Measurements from ENCODE around the gene STARD5. TPM values are rescaled to one million over a fixed set of nuclear protein-coding genes. Genes with fewer than 3 reads are reported as not detected.
A peak's percentile ranks its signal among the peaks of the same experiment; 100 is the strongest.

Gene STARD5
- total RNA-seq, 6 experiments from 2014 or later: 16.4 to 49.9 (median 19.7) TPM

- ATAC-seq: no peak
- no peak overlapping the region for H3K4me3 ChIP-seq
- H3K4me1 ChIP-seq: peaks cover 0 to 23% (median 2%) of the 10 kb centered on the region in 4 donors
- no peaks in the 10 kb centered on the region for H3K27me3 ChIP-seq
- no peak for TF ChIP-seq CTCF (IDR thresholded peaks at IDR 0.05)
- TF ChIP-seq POLR2A (IDR thresholded peaks at IDR 0.05): no peak
- 49% methylated on average over 6 of the region's 7 CpGs for WGBS (ENCODE audit: insufficient coverage, low coverage, low lambda C conversion rate, missing lambda C conversion rate)
- DNase-seq: no peak
- intact Hi-C loops (cut with DNase I): no loop called here
- no peak overlapping the region for H3K27ac ChIP-seq
- peaks cover 0 to 8% (median 0%) of the 10 kb centered on the region in 4 donors for H3K36me3 ChIP-seq
- no peaks in the 10 kb centered on the region for H3K9me3 ChIP-seq
These were observed 2.7 kb upstream of the STARD5 start for GRCh38 chr15:81326466-81327212.

DNA sequence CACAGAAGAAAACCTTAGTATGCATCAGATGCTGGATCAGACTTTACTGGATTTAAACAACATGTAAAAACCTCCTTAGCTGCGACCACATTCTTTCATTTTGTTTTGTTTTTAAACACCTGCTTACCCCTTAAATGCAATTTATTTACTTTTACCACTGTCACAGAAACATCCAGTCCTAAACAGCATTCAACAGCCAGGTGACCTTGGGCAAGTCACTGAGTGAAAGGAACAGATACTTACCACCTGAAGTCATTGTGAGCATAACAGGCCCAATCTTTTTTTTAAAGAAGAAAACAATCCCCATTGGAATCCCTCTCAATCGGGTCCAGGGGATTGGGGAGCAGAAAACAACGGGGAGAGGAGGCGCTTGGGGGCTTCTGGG, 390 bp downstream of the STARD5 start:
- Histone ChIP-seq H3K4me3 (peak overlapping the region; percentile 81 to 91 (median 81)), H3K9me3 (no peaks in the 10 kb centered on the region), H3K27ac (peak overlapping the region; percentile 78 to 80 (median 79)), H3K4me1 (peaks cover 0 to 30% (median 6%) of the 10 kb centered on the region in 4 donors), H3K36me3 (peaks cover 0 to 39% (median 8%) of the 10 kb centered on the region in 4 donors), H3K27me3 (no peaks in the 10 kb centered on the region)
- intact Hi-C loops (cut with DNase I): no loop called here
- WGBS (ENCODE audit: insufficient coverage, low coverage, low lambda C conversion rate, missing lambda C conversion rate): 9% methylated on average over 2 of the region's 4 CpGs
- DNase-seq (no peak), ATAC-seq (no peak)
- TF ChIP-seq POLR2A (IDR thresholded peaks at IDR 0.05) (no peak), CTCF (IDR thresholded peaks at IDR 0.05) (no peak)

- Histone ChIP-seq H3K9me3 (no peaks in the 10 kb centered on the region), H3K27me3 (no peaks in the 10 kb centered on the region), H3K4me1 (peaks cover 0 to 37% (median 9%) of the 10 kb centered on the region in 4 donors), H3K4me3 (peak overlapping the region; percentile 81 to 91 (median 81)), H3K36me3 (peaks cover 0 to 47% (median 12%) of the 10 kb centered on the region in 4 donors), H3K27ac (peak overlapping the region in 1 of 3 donors; percentile 3)
- no peak for DNase-seq
- ATAC-seq: no peak
- WGBS (ENCODE audit: insufficient coverage, low coverage, low lambda C conversion rate, missing lambda C conversion rate): 27% methylated on average over 6 of the region's 6 CpGs
- intact Hi-C loops (cut with DNase I): no loop called here
- TF ChIP-seq POLR2A (IDR thresholded peaks at IDR 0.05) (no peak), CTCF (IDR thresholded peaks at IDR 0.05) (no peak)
These were observed 1.2 kb downstream of the STARD5 start for GRCh38 chr15:81322676-81323253.

GRCh38 chr15:81321667-81322066, 2.3 kb downstream of the STARD5 start:
- TF ChIP-seq CTCF (IDR thresholded peaks at IDR 0.05): no peak
- no peak for TF ChIP-seq POLR2A (IDR thresholded peaks at IDR 0.05)
- H3K36me3 ChIP-seq: peaks cover 0 to 51% (median 16%) of the 10 kb centered on the region in 4 donors
- H3K4me3 ChIP-seq: peak overlapping the region in 2 of 3 donors; percentile 81 to 91
- no peak for ATAC-seq
- 100% methylated on average over 1 of the region's 1 CpG for WGBS (ENCODE audit: insufficient coverage, low coverage, low lambda C conversion rate, missing lambda C conversion rate)
- H3K27ac ChIP-seq: no peak overlapping the region
- peaks cover 0 to 38% (median 14%) of the 10 kb centered on the region in 4 donors for H3K4me1 ChIP-seq
- H3K9me3 ChIP-seq: no peaks in the 10 kb centered on the region
- intact Hi-C loops (cut with DNase I): no loop called here
- no peak for DNase-seq
- no peaks in the 10 kb centered on the region for H3K27me3 ChIP-seq
